ENCODE results near the gene IL34.

The IL34 gene

DNA sequence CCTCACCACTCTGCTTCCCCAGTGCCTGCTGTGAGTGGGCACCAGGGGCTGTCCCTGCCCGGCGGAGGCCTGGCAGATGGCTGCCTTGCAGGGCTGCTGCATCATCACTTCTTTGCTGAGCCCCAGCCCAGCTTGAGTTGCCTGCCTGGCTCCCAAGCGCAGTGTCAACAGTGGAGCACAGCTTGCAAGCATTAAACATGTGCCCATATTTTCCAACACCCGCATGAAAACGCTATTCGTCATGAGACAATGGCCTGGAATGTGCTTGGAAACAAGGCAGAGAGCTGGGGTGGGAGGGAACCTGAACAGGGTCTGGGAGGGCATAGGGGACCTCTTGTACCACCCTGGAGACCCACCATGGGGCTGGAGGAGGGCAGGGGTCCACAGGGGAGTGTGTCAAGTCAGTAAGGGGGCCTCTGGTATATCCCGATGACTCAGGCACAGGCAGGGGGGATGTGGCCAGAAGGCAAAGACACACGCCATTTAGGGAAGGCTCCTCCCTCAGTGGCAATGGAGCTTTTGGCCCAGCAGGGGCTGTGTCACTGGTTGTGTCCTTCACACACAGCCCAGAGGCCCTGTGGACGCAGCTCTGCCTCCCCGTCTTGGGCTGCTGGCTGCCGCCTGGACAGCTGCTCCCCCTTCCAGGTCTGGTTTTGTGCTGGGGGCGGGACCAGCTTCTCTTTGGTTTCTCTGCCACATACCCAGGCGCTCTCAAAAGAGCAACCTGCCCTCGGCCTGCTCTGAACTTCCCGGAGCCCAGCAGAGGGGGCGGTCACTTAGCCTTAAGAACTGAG is 56.9 kb downstream of the IL34 start:
- DNase-seq = peak in 1 of 2 donors; percentile 27

- DNase-seq = no peak
Measured at GRCh38 chr16:70703835-70704381, 57.5 kb downstream of the IL34 start.

- no peak for DNase-seq
Measured at GRCh38 chr16:70704586-70704985, 58.2 kb downstream of the IL34 start.

GRCh38 chr16:70705056-70705455 is 58.7 kb downstream of the IL34 start:
- DNase-seq = no peak

DNA sequence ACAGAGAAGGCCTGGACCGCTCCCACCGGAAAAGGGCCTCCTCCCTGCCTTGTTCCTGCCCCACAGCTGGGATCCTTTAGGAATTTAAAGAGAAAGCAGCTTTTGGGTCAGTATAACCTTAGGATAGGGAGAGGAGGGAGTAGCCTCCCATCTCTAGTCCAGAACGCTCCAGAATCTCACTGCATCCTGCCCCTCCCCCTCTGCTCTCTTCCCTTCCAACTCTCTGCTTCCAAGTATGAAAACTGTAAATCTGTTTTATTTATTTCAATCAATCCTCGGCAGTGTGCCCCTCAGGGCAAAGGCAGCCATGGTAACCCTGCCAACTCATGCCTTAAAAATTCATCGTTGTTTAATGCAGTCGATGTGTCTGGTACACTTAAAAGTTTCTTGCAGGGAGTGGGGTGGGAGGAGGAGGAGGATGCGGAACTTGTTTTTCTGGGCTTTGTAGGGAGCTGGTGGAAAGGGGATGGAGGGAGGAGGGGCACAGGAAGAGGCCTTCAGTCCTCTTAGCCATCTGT is 60.6 kb downstream of the IL34 start:
- DNase-seq = no peak

DNA sequence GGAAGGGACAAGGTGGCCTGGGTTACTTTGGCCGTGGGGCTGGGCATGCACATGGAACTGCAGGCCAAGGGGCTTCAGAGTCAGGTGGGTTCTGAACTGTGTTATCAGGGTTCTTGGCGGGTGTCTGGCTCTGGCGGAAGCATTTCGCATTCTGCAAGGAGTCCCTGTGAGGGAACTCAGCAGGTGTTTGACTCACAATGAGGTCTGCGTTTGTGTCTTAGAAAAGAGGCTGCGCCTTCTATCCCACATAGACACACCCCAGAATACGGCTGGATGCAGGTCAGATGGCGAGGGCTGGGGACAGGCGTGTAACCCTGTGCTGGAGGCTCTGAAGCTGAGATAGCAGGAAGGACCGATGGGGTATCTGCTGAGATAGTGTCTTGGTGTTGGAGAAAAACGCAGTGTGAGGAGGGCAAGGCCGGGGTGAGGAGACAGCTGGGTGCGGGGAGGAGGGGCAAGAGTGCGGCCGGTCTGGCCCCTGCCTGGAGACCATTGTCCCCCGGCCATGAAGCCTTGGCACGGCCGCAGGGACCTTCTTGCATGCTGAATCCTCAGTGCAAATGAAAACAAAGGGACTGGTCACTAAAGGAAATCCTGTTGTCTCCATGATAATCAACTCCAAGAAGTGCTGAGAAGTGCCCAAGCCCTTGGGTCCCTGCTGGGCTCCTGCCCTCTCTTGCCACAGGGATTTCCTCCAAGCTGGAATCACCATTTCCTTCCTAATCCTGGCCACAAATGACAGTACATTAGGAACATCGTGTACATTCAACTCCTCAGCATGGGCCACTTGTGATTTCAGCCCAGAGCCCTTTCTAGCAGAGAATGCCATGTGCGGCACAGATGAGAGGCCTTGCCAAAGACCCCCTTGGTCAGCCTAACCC is 62.2 kb downstream of the IL34 start:
- DNase-seq = no peak

GRCh38 chr16:70709457-70709856 is 63.1 kb downstream of the IL34 start:
- DNase-seq = no peak

- no peak for DNase-seq
Measured at GRCh38 chr16:70709942-70710341, 63.6 kb downstream of the IL34 start.
